Measurements from ENCODE around the gene ADGRL3. TPM values are rescaled to one million over a fixed set of nuclear protein-coding genes. Genes with fewer than 3 reads are reported as not detected.
"Not testable (repeated sequence)": the region's sequence is repeated elsewhere in the genome, so short reads cannot be mapped to it uniquely, and the experiment has no call there.

The ADGRL3 gene
- total and polyA plus RNA-seq, 2 donors: 0.82 to 2.0 TPM

GRCh38 chr4:61374447-61374891 lies 174.3 kb downstream of the ADGRL3 start:
- no peaks in the 10 kb centered on the region for H3K36me3 ChIP-seq (ENCODE audit: control insufficient read depth in 2 of 2, insufficient read depth in 2 of 2, low read length in 1 of 2)
- WGBS: 90% methylated on average over 1 of the region's 1 CpG
- DNase-seq (ENCODE audit: low read depth in 6 of 9, low spot score in 9 of 9): no peak
- no peak overlapping the region for H3K4me3 ChIP-seq (ENCODE audit: low read length in 2 of 2)
- no peaks in the 10 kb centered on the region for H3K4me1 ChIP-seq (ENCODE audit: control insufficient read depth in 2 of 2, insufficient read depth in 2 of 2, low read length in 2 of 2)
- H3K9me3 ChIP-seq (ENCODE audit: control insufficient read depth in 2 of 2, insufficient read depth in 1 of 2, low read length in 1 of 2): peaks cover 0 to 3% of the 10 kb centered on the region in 2 donors
- no peak overlapping the region for H3K27ac ChIP-seq (ENCODE audit: low read depth in 1 of 2, low read length in 1 of 2)
- H3K27me3 ChIP-seq (ENCODE audit: control insufficient read depth in 2 of 2, insufficient read depth in 1 of 2, low read length in 1 of 2): no peaks in the 10 kb centered on the region

GRCh38 chr4:61375301-61375700 lies 175.2 kb downstream of the ADGRL3 start:
- H3K36me3 ChIP-seq (ENCODE audit: control insufficient read depth in 2 of 2, insufficient read depth in 2 of 2, low read length in 1 of 2): no peaks in the 10 kb centered on the region
- H3K27ac ChIP-seq (ENCODE audit: low read depth in 1 of 2, low read length in 1 of 2): no peak overlapping the region
- DNase-seq (ENCODE audit: low read depth in 6 of 9, low spot score in 9 of 9): no peak
- H3K4me3 ChIP-seq (ENCODE audit: low read length in 2 of 2): no peak overlapping the region
- H3K27me3 ChIP-seq (ENCODE audit: control insufficient read depth in 2 of 2, insufficient read depth in 1 of 2, low read length in 1 of 2): no peaks in the 10 kb centered on the region
- H3K9me3 ChIP-seq (ENCODE audit: control insufficient read depth in 2 of 2, insufficient read depth in 1 of 2, low read length in 1 of 2): peaks cover 0 to 3% of the 10 kb centered on the region in 2 donors
- H3K4me1 ChIP-seq (ENCODE audit: control insufficient read depth in 2 of 2, insufficient read depth in 2 of 2, low read length in 2 of 2): no peaks in the 10 kb centered on the region
- WGBS: 89% methylated on average over 2 of the region's 2 CpGs

DNA sequence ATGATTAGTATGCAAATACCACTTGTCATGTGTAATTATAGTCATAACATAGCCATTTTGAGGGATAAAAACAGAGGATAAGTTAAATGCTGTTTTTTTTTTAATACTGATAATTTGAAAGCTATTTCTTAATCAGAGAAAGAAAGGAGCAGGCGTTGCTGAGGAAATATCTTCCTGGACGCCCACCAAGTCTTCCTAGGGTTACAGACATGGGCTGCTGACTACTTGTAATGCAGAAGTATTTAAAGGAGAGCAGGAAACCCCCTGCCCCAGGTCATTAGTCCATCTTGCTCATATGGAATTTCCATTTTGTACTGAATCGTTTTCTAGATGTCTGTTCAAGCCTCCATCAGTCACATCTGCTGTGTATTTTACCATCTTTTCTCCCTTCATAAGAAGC lies 176.2 kb downstream of the ADGRL3 start:
- no peak overlapping the region for H3K27ac ChIP-seq (ENCODE audit: low read depth in 1 of 2, low read length in 1 of 2)
- no peak overlapping the region for H3K4me3 ChIP-seq (ENCODE audit: low read length in 2 of 2)
- peaks cover 0 to 3% of the 10 kb centered on the region in 2 donors for H3K9me3 ChIP-seq (ENCODE audit: control insufficient read depth in 2 of 2, insufficient read depth in 1 of 2, low read length in 1 of 2)
- 89% methylated on average over 3 of the region's 3 CpGs for WGBS
- H3K27me3 ChIP-seq (ENCODE audit: control insufficient read depth in 2 of 2, insufficient read depth in 1 of 2, low read length in 1 of 2): no peaks in the 10 kb centered on the region
- DNase-seq (ENCODE audit: low read depth in 6 of 9, low spot score in 9 of 9): no peak
- no peaks in the 10 kb centered on the region for H3K4me1 ChIP-seq (ENCODE audit: control insufficient read depth in 2 of 2, insufficient read depth in 2 of 2, low read length in 2 of 2)
- no peaks in the 10 kb centered on the region for H3K36me3 ChIP-seq (ENCODE audit: control insufficient read depth in 2 of 2, insufficient read depth in 2 of 2, low read length in 1 of 2)

DNA sequence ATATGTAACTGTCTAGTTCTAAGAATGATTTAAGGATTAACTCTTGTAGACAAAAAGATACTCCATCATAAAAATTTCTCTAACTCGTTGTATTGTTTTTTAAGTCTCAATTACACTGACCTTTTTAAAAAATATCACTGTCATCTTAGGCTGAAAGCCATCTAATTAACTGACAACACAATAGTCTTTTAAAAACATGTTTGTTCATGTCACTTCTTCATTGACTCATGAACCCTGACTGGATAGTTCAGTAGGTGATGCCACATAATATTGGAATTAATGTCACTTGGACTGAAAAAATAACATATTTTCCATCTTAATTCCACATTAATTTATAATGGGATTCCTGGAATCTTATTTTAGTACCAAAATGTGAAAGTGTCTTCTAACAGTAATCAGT lies 179.3 kb downstream of the ADGRL3 start:
- Histone ChIP-seq H3K4me1 (ENCODE audit: control insufficient read depth in 2 of 2, insufficient read depth in 2 of 2, low read length in 2 of 2) (no peaks in the 10 kb centered on the region), H3K27me3 (ENCODE audit: control insufficient read depth in 2 of 2, insufficient read depth in 1 of 2, low read length in 1 of 2) (no peaks in the 10 kb centered on the region), H3K4me3 (ENCODE audit: low read length in 2 of 2) (no peak overlapping the region), H3K36me3 (ENCODE audit: control insufficient read depth in 2 of 2, insufficient read depth in 2 of 2, low read length in 1 of 2) (no peaks in the 10 kb centered on the region), H3K9me3 (ENCODE audit: control insufficient read depth in 2 of 2, insufficient read depth in 1 of 2, low read length in 1 of 2) (no peaks in the 10 kb centered on the region), H3K27ac (ENCODE audit: low read depth in 1 of 2, low read length in 1 of 2) (no peak overlapping the region)
- no peak for DNase-seq (ENCODE audit: low read depth in 6 of 9, low spot score in 9 of 9)
- 86% methylated on average over 1 of the region's 1 CpG for WGBS

DNA sequence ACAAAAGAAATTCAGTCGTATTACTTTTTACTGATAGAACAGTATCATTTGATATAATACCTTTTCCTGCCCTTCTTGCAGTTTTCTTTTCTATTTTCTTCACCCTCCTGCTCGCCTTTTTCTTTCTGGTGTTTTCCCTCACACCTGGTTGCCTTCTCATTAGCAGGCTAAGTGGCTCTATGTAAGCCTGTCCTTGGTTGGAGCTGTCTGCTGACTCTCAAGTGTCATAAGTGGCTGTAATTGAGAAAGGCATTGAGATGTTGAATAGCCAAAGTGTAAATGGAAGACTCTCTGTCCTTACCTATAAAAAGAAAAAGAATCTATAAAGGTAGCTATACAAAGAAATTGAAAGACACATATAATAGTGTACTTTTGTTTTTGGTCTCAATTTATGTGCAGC lies 180.7 kb downstream of the ADGRL3 start:
- H3K27ac ChIP-seq (ENCODE audit: low read depth in 1 of 2, low read length in 1 of 2): no peak overlapping the region
- H3K9me3 ChIP-seq (ENCODE audit: control insufficient read depth in 2 of 2, insufficient read depth in 1 of 2, low read length in 1 of 2): no peaks in the 10 kb centered on the region
- H3K4me3 ChIP-seq (ENCODE audit: low read length in 2 of 2): no peak overlapping the region
- H3K27me3 ChIP-seq (ENCODE audit: control insufficient read depth in 2 of 2, insufficient read depth in 1 of 2, low read length in 1 of 2): no peaks in the 10 kb centered on the region
- 90% methylated on average over 2 of the region's 2 CpGs for WGBS
- no peak for DNase-seq (ENCODE audit: low read depth in 6 of 9, low spot score in 9 of 9)
- H3K4me1 ChIP-seq (ENCODE audit: control insufficient read depth in 2 of 2, insufficient read depth in 2 of 2, low read length in 2 of 2): no peaks in the 10 kb centered on the region
- H3K36me3 ChIP-seq (ENCODE audit: control insufficient read depth in 2 of 2, insufficient read depth in 2 of 2, low read length in 1 of 2): no peaks in the 10 kb centered on the region

- no peaks in the 10 kb centered on the region for H3K9me3 ChIP-seq (ENCODE audit: control insufficient read depth in 2 of 2, insufficient read depth in 1 of 2, low read length in 1 of 2)
- H3K4me1 ChIP-seq (ENCODE audit: control insufficient read depth in 2 of 2, insufficient read depth in 2 of 2, low read length in 2 of 2): no peaks in the 10 kb centered on the region
- no peak for DNase-seq (ENCODE audit: low read depth in 6 of 9, low spot score in 9 of 9)
- H3K4me3 ChIP-seq (ENCODE audit: low read length in 2 of 2): no peak overlapping the region
- no peaks in the 10 kb centered on the region for H3K36me3 ChIP-seq (ENCODE audit: control insufficient read depth in 2 of 2, insufficient read depth in 2 of 2, low read length in 1 of 2)
- no peak overlapping the region for H3K27ac ChIP-seq (ENCODE audit: low read depth in 1 of 2, low read length in 1 of 2)
- 94% methylated on average over 4 of the region's 4 CpGs for WGBS
- no peaks in the 10 kb centered on the region for H3K27me3 ChIP-seq (ENCODE audit: control insufficient read depth in 2 of 2, insufficient read depth in 1 of 2, low read length in 1 of 2)
Observed at GRCh38 chr4:61385256-61385655, 185.1 kb downstream of the ADGRL3 start.

DNA sequence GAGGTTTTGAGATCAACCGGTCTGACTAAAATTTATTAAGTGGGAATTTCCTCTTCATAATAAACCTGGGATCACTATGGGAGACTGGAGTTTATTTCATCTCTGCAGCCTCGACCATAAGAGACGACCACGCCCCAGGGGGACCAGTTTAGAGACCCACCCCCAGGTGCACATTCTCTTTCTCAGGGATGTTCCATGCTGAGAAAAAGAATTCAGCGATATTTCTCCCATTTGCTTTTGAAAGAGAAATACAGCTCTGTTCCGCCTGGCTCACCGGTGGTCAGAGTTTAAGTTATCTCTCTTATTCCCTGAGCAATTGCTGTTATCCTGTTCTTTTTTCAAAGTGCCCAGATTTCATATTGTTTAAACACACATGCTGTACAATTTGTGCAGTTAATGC lies 187.2 kb downstream of the ADGRL3 start:
- H3K9me3 ChIP-seq (ENCODE audit: control insufficient read depth in 2 of 2, insufficient read depth in 1 of 2, low read length in 1 of 2); H3K27me3 ChIP-seq (ENCODE audit: control insufficient read depth in 2 of 2, insufficient read depth in 1 of 2, low read length in 1 of 2); DNase-seq (ENCODE audit: low read depth in 6 of 9, low spot score in 9 of 9); H3K27ac ChIP-seq (ENCODE audit: low read depth in 1 of 2, low read length in 1 of 2); H3K4me3 ChIP-seq (ENCODE audit: low read length in 2 of 2); H3K36me3 ChIP-seq (ENCODE audit: control insufficient read depth in 2 of 2, insufficient read depth in 2 of 2, low read length in 1 of 2); H3K4me1 ChIP-seq (ENCODE audit: control insufficient read depth in 2 of 2, insufficient read depth in 2 of 2, low read length in 2 of 2): not testable (repeated sequence)
- WGBS: 91% methylated on average over 7 of the region's 7 CpGs

DNA sequence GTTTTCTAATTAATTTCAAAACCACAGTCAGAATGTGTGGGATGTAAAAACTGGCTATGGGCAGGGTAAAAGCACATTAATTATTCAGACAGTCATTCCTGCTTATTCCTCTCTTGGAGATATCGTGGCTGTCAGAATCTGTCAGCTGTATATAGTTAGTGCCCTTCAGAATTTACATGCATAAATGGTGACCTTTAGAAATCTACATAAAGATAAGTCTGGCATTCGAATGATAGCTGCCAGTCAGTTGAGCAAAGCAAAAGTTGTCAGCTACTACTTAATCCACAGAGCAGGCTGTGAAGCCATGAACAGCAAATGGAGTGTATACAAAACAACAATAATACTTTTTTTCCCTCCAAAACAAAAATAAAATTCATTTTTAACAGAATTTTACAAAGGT lies 189.5 kb downstream of the ADGRL3 start:
- no peaks in the 10 kb centered on the region for H3K27me3 ChIP-seq (ENCODE audit: control insufficient read depth in 2 of 2, insufficient read depth in 1 of 2, low read length in 1 of 2)
- H3K9me3 ChIP-seq (ENCODE audit: control insufficient read depth in 2 of 2, insufficient read depth in 1 of 2, low read length in 1 of 2): no peaks in the 10 kb centered on the region
- no peaks in the 10 kb centered on the region for H3K36me3 ChIP-seq (ENCODE audit: control insufficient read depth in 2 of 2, insufficient read depth in 2 of 2, low read length in 1 of 2)
- H3K27ac ChIP-seq (ENCODE audit: low read depth in 1 of 2, low read length in 1 of 2): no peak overlapping the region
- DNase-seq (ENCODE audit: low read depth in 6 of 9, low spot score in 9 of 9): no peak
- H3K4me3 ChIP-seq (ENCODE audit: low read length in 2 of 2): no peak overlapping the region
- H3K4me1 ChIP-seq (ENCODE audit: control insufficient read depth in 2 of 2, insufficient read depth in 2 of 2, low read length in 2 of 2): no peaks in the 10 kb centered on the region
- 84% methylated on average over 2 of the region's 2 CpGs for WGBS

DNA sequence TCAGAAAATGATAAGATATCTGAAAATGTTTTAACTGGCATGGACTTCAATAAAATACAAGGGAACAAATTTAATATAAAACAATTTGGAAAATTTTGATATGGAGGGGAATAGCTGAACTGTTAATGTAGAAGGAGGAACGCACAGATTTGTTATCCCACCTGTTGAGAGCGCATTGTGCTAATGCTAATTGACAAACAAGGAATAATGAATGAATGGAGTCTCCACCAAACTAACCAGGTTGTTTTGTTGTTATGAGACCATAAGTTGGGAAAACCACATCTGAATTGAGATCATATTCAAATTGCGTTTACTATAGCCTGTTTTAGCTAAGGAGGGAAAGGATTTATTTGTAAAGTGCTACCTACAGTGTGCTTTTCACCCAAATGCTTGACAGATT lies 195.6 kb downstream of the ADGRL3 start:
- Histone ChIP-seq H3K4me3 (ENCODE audit: low read length in 2 of 2) (no peak overlapping the region), H3K27ac (ENCODE audit: low read depth in 1 of 2, low read length in 1 of 2) (no peak overlapping the region), H3K36me3 (ENCODE audit: control insufficient read depth in 2 of 2, insufficient read depth in 2 of 2, low read length in 1 of 2) (no peaks in the 10 kb centered on the region), H3K9me3 (ENCODE audit: control insufficient read depth in 2 of 2, insufficient read depth in 1 of 2, low read length in 1 of 2) (no peaks in the 10 kb centered on the region), H3K4me1 (ENCODE audit: control insufficient read depth in 2 of 2, insufficient read depth in 2 of 2, low read length in 2 of 2) (no peaks in the 10 kb centered on the region), H3K27me3 (ENCODE audit: control insufficient read depth in 2 of 2, insufficient read depth in 1 of 2, low read length in 1 of 2) (no peaks in the 10 kb centered on the region)
- 94% methylated on average over 3 of the region's 3 CpGs for WGBS
- DNase-seq (ENCODE audit: low read depth in 6 of 9, low spot score in 9 of 9): no peak

DNA sequence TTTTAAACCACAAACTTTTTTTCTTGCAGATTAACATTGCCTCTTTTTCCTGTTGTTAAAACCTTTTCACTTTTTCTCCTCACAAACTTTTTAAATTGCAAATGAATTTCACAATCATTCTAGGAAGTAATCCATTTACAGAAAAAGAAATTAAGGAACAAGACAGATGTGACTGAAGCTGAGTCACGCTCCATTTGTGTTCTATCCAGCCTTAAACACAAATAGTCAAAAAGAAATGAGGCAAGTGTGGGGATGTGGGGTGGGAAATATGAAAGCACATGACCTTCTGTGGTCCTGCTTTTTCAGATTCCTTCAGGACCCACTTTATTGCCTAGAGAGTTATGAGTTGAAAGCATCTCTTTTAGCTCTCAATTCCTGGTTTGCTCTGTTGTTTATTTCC lies 197.0 kb downstream of the ADGRL3 start:
- H3K36me3 ChIP-seq (ENCODE audit: control insufficient read depth in 2 of 2, insufficient read depth in 2 of 2, low read length in 1 of 2): no peaks in the 10 kb centered on the region
- H3K27me3 ChIP-seq (ENCODE audit: control insufficient read depth in 2 of 2, insufficient read depth in 1 of 2, low read length in 1 of 2): no peaks in the 10 kb centered on the region
- H3K27ac ChIP-seq (ENCODE audit: low read depth in 1 of 2, low read length in 1 of 2): no peak overlapping the region
- DNase-seq (ENCODE audit: low read depth in 6 of 9, low spot score in 9 of 9): no peak
- no peaks in the 10 kb centered on the region for H3K4me1 ChIP-seq (ENCODE audit: control insufficient read depth in 2 of 2, insufficient read depth in 2 of 2, low read length in 2 of 2)
- no peaks in the 10 kb centered on the region for H3K9me3 ChIP-seq (ENCODE audit: control insufficient read depth in 2 of 2, insufficient read depth in 1 of 2, low read length in 1 of 2)
- 78% methylated on average over 1 of the region's 1 CpG for WGBS
- H3K4me3 ChIP-seq (ENCODE audit: low read length in 2 of 2): no peak overlapping the region

All from thymus (tissue), 11 donors.